Progenitor cell of endocrine pancreas (in vitro differentiated cells): ENCODE measurements around the gene TRABD. TPM values are rescaled to one million over a fixed set of nuclear protein-coding genes. Genes with fewer than 3 reads are reported as not detected.
"Not testable (repeated sequence)": the region's sequence is repeated elsewhere in the genome, so short reads cannot be mapped to it uniquely, and the experiment has no call there.

ENCODE experiments used
- DNase-seq: peaks from one replicate; pipeline ENCODE4 v3.0.0; 2021; ENCODE audit warnings: low spot score; ENCODE audit not compliant: unreplicated experiment
- H3K27ac Mint-ChIP-seq: 2 replicates; pipeline ENCODE4 v1.8.0; 2021; ENCODE audit warnings: mild to moderate bottlenecking, moderate library complexity, mixed read lengths
- H3K27me3 Mint-ChIP-seq: 2 replicates; pipeline ENCODE4 v1.8.0; 2021; ENCODE audit warnings: mixed read lengths
- H3K36me3 Mint-ChIP-seq: 2 replicates; pipeline ENCODE4 v1.8.0; 2022; ENCODE audit warnings: mixed read lengths; ENCODE audit not compliant: insufficient read depth
- H3K4me1 Mint-ChIP-seq: 2 replicates; pipeline ENCODE4 v1.8.0; 2021; ENCODE audit warnings: low read depth, mixed read lengths
- H3K4me3 Mint-ChIP-seq: 2 replicates; pipeline ENCODE4 v1.8.0; 2021; ENCODE audit warnings: low read depth, mild to moderate bottlenecking, moderate library complexity, mixed read lengths
- H3K9me3 Mint-ChIP-seq: 2 replicates; pipeline ENCODE4 v1.8.0; 2021; ENCODE audit warnings: low read depth, mixed read lengths
- CTCF ChIP-seq: fragments of 200-600 bp; sonication (generic); IDR thresholded peaks from one replicate; pipeline ENCODE4 v1.5.0; 2021; ENCODE audit warnings: antibody characterized with exemption, mild to moderate bottlenecking; ENCODE audit not compliant: unreplicated experiment
- total RNA-seq: library from RNA; stranded (reverse); gene quantifications from 2 replicates; pipeline ENCODE4 v1.2.1, GENCODE V29; 2021

TRABD gene
- total RNA-seq, 1 donor from 2014 or later: 39.4 TPM

DNA sequence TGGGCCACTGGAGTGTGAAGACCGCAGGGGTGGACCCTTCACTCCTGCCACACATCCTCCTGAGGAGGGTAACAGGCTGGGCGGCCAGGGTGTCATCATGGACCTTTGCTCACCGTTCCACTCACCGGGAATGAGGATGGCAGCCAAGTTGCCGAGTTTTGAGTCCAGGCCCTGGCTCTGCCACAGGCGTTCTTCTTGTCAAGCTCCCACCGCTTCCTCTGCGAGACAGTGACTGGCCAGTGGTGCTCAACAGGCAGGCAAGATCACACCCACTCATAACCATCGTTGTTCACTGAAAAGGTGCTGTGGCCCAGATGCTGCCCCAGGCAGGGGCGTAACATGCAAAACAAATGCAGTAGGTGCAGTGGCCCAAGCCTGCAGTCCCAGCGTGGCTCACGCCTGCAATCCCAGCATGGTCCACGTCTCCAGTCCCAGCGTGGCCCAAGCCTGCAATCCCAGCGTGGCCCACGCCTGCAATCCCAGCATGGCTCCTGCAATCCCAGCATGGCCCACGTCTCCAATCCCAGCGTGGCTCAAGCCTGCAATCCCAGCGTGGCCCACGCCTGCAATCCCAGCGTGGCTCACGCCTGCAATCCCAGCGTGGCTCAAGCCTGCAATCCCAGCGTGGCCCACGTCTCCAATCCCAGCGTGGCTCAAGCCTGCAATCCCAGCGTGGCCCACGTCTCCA is 20.1 kb upstream of the TRABD start:
- Mint-ChIP-seq H3K27ac (no peak overlapping the region), H3K9me3 (no peaks in the 10 kb centered on the region), H3K4me1 (peaks cover 1% of the 10 kb centered on the region), H3K27me3 (peaks cover 16% of the 10 kb centered on the region), H3K4me3 (no peak overlapping the region), H3K36me3 (no peaks in the 10 kb centered on the region)
- no peak for TF ChIP-seq CTCF
- no peak for DNase-seq

DNA sequence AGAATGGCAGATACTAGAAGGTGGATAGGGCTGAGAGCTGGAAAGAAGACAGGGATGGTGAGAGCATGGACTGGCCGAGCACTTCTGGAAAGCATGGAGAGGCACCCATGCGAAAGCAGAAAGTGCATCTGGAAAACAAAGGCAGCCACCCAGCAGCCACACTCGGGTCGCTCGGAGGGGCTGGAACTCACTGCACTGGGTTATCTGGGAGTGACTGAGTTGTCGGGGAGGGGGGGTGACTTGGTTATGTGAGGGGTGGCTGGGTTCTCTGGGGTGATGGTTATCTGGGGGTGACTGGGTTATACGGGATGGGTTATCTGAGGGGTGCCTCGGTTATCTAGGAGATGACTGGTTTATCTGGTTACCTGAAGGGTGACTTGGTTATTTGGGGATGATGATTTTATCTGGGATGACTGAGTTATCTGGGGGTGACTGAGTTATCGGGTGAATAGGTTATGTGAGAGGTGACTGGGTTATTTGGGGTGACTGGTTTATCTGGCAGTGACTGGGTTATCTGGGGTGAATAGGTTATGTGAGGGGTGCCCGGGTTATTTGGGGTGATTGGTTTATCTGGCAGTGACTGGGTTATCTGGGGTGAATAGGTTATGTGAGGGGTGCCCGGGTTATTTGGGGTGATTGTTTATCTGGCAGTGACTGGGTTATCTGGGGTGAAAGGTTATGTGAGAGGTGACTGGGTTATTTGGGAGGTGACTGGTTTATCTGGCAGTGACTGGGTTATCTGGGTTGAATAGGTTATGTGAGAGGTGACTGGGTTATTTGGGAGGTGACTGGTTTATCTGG is 17.8 kb upstream of the TRABD start:
- DNase-seq: no peak
- H3K4me1 Mint-ChIP-seq: peaks cover 4% of the 10 kb centered on the region
- no peaks in the 10 kb centered on the region for H3K9me3 Mint-ChIP-seq
- H3K4me3 Mint-ChIP-seq: no peak overlapping the region
- no peak for TF ChIP-seq CTCF
- H3K27me3 Mint-ChIP-seq: peaks cover 14% of the 10 kb centered on the region
- H3K36me3 Mint-ChIP-seq: no peaks in the 10 kb centered on the region
- peak overlapping the region; percentile 38 for H3K27ac Mint-ChIP-seq

DNA sequence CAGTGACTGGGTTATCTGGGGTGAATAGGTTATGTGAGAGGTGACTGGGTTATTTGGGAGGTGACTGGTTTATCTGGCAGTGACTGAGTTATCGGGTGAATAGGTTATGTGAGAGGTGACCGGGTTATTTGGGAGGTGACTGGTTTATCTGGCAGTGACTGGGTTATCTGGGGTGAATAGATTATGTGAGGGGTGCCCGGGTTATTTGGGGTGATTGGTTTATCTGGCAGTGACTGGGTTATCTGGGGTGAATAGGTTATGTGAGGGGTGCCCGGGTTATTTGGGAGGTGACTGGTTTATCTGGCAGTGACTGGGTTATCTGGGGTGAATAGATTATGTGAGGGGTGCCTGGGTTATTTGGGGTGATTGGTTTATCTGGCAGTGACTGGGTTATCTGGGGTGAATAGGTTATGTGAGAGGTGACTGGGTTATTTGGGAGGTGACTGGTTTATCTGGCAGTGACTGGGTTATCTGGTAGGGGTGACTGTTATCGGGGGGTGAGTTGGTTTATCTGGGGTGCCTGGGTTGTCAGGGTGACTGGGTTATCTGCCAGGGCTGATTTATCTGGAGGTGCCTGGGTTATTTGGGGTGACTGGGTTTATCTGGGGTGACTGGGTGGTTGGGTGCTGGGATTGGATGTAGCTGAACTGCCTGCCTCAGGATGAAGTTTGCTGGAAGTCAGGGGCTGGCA is 17.1 kb upstream of the TRABD start:
- not testable (repeated sequence) for H3K4me1 Mint-ChIP-seq, H3K36me3 Mint-ChIP-seq, DNase-seq, H3K9me3 Mint-ChIP-seq
- peak overlapping the region; percentile 18 for H3K27ac Mint-ChIP-seq
- peaks cover 14% of the 10 kb centered on the region for H3K27me3 Mint-ChIP-seq
- H3K4me3 Mint-ChIP-seq: peak overlapping the region; percentile 71

- Mint-ChIP-seq H3K27ac (peak overlapping the region; percentile 18), H3K36me3 (no peaks in the 10 kb centered on the region), H3K4me3 (peak overlapping the region; percentile 71), H3K4me1 (peaks cover 4% of the 10 kb centered on the region), H3K9me3 (no peaks in the 10 kb centered on the region), H3K27me3 (peaks cover 12% of the 10 kb centered on the region)
- no peak for DNase-seq
- no peak for TF ChIP-seq CTCF
These were observed 16.4 kb upstream of the TRABD start for GRCh38 chr22:50169181-50169759.

DNA sequence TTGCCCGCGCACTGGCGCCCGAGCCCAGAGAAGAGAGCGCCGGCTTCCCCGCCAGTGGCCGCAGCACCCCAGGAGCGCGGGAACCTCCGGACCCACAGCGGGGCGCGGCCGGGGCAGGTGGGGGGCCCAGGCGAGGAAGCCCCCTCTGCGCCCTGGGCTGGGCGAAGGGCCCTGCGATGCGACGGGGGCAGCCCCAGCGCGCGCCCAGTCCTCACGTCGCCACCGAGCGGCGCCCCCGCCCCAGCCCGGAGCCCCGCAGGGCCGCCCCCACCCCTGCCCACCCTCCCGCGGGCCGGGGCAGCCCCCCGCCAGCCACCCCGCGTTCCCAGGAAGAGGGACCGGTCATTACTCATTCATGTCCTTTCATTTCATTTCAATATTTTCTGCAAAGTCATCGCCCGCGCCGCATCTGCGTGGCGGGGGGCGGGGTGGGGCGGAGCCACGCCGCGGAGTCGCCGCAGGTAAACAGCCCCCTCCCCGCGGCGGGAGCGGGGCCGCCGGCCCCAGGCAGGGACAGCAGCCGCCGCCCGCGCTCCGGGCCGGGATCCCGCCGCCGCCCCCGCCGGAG is 15.9 kb upstream of the TRABD start:
- no peak for DNase-seq

More for the DNA sequence above, 15.9 kb upstream of the TRABD start:
- TF ChIP-seq CTCF: peak; percentile 24
- Mint-ChIP-seq H3K4me3 (peak overlapping the region; percentile 55), H3K36me3 (no peaks in the 10 kb centered on the region), H3K27ac (no peak overlapping the region), H3K27me3 (peaks cover 11% of the 10 kb centered on the region), H3K4me1 (peaks cover 4% of the 10 kb centered on the region), H3K9me3 (no peaks in the 10 kb centered on the region)
